Measurements from ENCODE around the gene ACTRT3. TPM values are rescaled to one million over a fixed set of nuclear protein-coding genes. Genes with fewer than 3 reads are reported as not detected.

ACTRT3 gene
- total and polyA plus RNA-seq, 11 donors = 0.18 to 1.3 (median 0.54) TPM

DNA sequence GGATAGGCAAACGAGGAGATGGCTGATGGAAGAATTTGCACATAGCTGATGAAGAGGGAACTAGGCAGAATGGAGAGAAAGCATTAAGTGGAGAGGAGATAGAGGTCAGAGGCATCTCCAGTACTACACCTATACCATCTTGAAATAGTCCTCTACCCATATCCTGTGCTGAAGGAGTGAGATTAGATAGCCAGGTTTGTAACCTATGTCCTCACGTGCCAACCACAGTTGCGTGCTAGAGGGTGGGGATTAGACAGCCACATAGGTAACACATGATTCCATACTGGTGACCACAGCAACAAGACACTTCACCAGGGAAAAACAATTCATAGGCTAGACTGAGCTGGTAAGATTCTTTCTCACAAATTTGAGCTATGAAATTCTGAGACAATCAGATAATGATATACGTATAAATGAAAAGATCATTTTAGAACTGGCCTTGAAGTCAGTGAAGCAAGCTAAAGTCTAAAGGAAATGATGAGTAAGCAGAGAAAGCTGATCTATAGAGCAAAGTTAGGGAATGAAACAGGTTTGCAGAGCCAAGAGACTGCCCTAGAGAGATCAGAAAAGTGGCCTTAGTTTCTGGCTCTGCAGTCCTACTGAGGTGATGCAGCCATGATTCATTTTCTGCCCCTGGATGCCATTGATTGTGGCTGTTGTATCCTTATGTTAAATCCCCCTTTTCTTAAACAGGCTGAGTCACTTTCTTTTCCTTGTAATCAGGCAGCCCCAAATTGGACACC is 21.5 kb upstream of the ACTRT3 start:
- intact Hi-C loops (cut with DNase I) = loop anchor here in 1 of 10 donors (5.0 kb wide), 1 partner anchor 296 kb away; no protein-coding TSS in a partner anchor
- DNase-seq (no peak), ATAC-seq (no peak)
- 89 to 93% (median 91%) methylated on average over 4 of the region's 4 CpGs for WGBS, 4 donors
- TF ChIP-seq POLR2A (IDR thresholded peaks at IDR 0.05) = no peak
- TF ChIP-seq, protein P1, sequence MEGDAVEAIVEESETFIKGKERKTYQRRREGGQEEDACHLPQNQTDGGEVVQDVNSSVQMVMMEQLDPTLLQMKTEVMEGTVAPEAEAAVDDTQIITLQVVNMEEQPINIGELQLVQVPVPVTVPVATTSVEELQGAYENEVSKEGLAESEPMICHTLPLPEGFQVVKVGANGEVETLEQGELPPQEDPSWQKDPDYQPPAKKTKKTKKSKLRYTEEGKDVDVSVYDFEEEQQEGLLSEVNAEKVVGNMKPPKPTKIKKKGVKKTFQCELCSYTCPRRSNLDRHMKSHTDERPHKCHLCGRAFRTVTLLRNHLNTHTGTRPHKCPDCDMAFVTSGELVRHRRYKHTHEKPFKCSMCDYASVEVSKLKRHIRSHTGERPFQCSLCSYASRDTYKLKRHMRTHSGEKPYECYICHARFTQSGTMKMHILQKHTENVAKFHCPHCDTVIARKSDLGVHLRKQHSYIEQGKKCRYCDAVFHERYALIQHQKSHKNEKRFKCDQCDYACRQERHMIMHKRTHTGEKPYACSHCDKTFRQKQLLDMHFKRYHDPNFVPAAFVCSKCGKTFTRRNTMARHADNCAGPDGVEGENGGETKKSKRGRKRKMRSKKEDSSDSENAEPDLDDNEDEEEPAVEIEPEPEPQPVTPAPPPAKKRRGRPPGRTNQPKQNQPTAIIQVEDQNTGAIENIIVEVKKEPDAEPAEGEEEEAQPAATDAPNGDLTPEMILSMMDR (IDR thresholded peaks at IDR 0.05) = no peak
- Histone ChIP-seq H3K4me3 (no peak overlapping the region), H3K27me3 (no peaks in the 10 kb centered on the region), H3K4me1 (no peaks in the 10 kb centered on the region), H3K9me3 (no peaks in the 10 kb centered on the region), H3K27ac (no peak overlapping the region), H3K36me3 (peaks cover 0 to 77% (median 47%) of the 10 kb centered on the region in 9 donors)

DNA sequence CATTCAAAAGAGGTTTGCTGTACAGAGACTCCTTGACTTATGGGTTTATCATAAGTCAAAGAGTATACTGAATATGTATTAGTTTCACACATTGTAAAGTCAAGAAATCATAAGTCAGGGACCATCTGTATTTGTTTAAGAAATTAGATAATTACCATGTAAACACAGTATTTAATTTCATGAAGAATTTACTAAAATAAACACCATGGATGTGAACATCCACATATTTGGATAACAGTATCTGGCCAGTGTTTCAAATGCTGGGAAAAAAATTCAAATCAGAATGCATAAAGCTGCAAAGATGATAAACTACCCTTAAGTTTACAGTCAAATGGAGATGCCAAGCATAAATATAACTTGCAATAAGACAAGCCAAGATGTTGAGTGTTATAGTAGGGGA is 20.9 kb upstream of the ACTRT3 start:
- no peak for TF ChIP-seq POLR2A (IDR thresholded peaks at IDR 0.05)
- intact Hi-C loops (cut with DNase I) = loop anchor here in 1 of 10 donors (5.0 kb wide), 1 partner anchor 297 kb away; no protein-coding TSS in a partner anchor
- Histone ChIP-seq H3K27ac (no peak overlapping the region), H3K36me3 (peaks cover 0 to 78% (median 53%) of the 10 kb centered on the region in 9 donors), H3K9me3 (no peaks in the 10 kb centered on the region), H3K27me3 (no peaks in the 10 kb centered on the region), H3K4me1 (no peaks in the 10 kb centered on the region), H3K4me3 (no peak overlapping the region)
- ATAC-seq = no peak
- DNase-seq = no peak

DNA sequence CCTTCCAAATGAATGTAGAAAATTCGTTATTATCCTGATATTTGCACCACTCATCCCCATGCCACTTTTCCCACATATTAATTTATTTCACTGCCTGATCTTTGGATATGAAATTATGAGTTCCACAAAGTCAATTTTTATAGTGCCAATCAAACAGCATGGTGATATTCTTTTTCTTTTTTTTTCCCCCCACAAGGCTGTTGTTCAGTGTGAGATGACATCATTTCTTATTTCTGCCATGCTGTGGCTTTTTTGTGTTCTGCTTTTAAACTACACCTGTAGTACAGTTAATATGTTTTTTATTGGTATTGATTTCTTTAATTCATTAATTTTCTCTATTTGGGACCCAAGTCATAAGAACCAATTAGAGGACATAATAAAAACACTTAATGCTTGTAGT is 18.4 kb upstream of the ACTRT3 start:
- DNase-seq (no peak), ATAC-seq (no peak)
- H3K4me1 ChIP-seq = no peaks in the 10 kb centered on the region
- intact Hi-C loops (cut with DNase I) = no loop called here
- H3K9me3 ChIP-seq = no peaks in the 10 kb centered on the region
- H3K27ac ChIP-seq = no peak overlapping the region
- TF ChIP-seq POLR2A (IDR thresholded peaks at IDR 0.05) = no peak
- TF ChIP-seq, protein P1 (IDR thresholded peaks at IDR 0.05) = no peak
- WGBS, 4 donors = 82 to 98% (median 89%) methylated on average over 1 of the region's 1 CpG
- H3K27me3 ChIP-seq = no peaks in the 10 kb centered on the region
- peaks cover 0 to 94% (median 75%) of the 10 kb centered on the region in 9 donors for H3K36me3 ChIP-seq
- no peak overlapping the region for H3K4me3 ChIP-seq

DNA sequence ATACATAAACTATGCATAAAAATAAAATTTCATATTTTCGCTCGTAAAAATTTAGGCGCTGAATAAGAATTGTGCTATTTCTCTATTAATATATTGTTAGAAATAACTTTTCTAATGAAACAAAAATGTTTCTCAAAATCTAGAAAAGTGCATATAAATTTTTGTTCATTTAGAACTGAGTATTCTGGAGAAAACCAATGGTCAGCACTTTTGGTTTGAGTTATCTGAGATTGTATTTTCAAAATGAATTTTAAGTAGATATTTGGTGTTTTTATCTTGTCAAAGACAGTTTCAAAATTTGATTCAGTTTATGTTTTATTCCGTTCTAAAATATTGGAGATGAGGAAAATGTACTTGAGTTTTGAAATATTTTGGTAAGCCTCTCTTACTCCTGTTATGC is 17.8 kb upstream of the ACTRT3 start:
- intact Hi-C loops (cut with DNase I) = no loop called here
- Histone ChIP-seq H3K27me3 (no peaks in the 10 kb centered on the region), H3K4me3 (no peak overlapping the region), H3K36me3 (peaks cover 0 to 95% (median 76%) of the 10 kb centered on the region in 9 donors), H3K4me1 (no peaks in the 10 kb centered on the region), H3K27ac (no peak overlapping the region), H3K9me3 (no peaks in the 10 kb centered on the region)
- TF ChIP-seq, protein P1 (IDR thresholded peaks at IDR 0.05) = no peak
- TF ChIP-seq POLR2A (IDR thresholded peaks at IDR 0.05) = no peak
- no peak for ATAC-seq
- no peak for DNase-seq
- 94 to 98% (median 97%) methylated on average over 4 of the region's 4 CpGs for WGBS, 4 donors
